ENCODE measurements around the gene RUVBL2.

DNA sequence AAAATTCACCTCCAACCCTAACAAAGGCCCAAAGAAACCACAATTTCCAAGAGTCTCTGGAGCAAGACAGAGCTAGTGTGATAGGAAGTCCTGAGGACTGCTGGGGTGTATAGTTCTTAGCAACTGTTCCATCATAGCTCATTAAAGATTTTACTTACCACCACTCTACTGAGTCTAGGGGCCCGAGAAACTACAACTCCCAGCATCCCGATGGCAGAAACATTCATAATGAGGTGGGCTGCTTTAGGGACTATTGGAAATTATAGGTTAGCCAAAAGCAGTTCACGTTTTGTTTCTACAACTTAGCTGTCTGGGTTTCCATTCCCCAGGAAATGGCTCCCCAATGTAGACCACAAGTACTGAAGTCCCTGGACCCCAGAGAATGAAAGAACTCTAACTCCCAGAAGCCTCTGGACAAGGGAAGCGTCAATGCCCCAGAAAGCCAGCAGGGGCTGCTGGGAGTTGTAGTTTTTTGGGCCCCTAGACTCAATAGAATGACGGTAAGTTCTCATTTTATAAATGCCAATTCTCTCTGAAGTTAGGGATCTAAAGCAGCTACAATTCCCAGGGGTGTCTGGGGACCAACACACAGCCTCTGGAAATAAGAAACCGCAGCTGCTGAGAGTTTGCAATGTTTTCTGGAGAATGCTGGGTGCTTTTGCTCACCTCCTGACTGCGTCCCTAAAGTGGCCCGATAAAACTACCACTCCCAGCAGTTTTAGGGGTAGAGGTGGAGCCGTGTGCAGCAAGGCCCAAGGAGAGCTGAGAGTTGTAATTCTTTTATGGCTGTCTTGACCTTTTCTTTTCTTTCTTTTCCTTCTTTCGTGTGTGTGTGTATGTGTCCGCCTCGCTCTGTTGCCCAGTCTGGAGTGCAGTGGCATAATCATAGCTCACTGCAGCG lies 17.5 kb upstream of the RUVBL2 start:
- TF ChIP-seq POLR2A (IDR thresholded peaks at IDR 0.05; ENCODE audit: low read depth, low read length) (no peak), RFX5 (IDR thresholded peaks at IDR 0.05; ENCODE audit: low read depth, low read length) (no peak), CEBPB (IDR thresholded peaks at IDR 0.05; ENCODE audit: low read depth, low read length) (no peak), RCOR1 (IDR thresholded peaks at IDR 0.05; ENCODE audit: insufficient replicate concordance, low read length) (no peak), BHLHE40 (IDR thresholded peaks at IDR 0.05; ENCODE audit: low read depth, low read length) (no peak), MAZ (IDR thresholded peaks at IDR 0.05; ENCODE audit: borderline replicate concordance, low read depth, low read length) (no peak), MAFK (IDR thresholded peaks at IDR 0.05; ENCODE audit: low read depth, low read length) (no peak), RAD21 (IDR thresholded peaks at IDR 0.05; ENCODE audit: low read length) (no peak)
- TF ChIP-seq, protein P1, sequence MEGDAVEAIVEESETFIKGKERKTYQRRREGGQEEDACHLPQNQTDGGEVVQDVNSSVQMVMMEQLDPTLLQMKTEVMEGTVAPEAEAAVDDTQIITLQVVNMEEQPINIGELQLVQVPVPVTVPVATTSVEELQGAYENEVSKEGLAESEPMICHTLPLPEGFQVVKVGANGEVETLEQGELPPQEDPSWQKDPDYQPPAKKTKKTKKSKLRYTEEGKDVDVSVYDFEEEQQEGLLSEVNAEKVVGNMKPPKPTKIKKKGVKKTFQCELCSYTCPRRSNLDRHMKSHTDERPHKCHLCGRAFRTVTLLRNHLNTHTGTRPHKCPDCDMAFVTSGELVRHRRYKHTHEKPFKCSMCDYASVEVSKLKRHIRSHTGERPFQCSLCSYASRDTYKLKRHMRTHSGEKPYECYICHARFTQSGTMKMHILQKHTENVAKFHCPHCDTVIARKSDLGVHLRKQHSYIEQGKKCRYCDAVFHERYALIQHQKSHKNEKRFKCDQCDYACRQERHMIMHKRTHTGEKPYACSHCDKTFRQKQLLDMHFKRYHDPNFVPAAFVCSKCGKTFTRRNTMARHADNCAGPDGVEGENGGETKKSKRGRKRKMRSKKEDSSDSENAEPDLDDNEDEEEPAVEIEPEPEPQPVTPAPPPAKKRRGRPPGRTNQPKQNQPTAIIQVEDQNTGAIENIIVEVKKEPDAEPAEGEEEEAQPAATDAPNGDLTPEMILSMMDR (conservative IDR thresholded peaks at IDR 0.05; ENCODE audit: low read depth, low read length) = no peak
- TF ChIP-seq, protein P2, sequence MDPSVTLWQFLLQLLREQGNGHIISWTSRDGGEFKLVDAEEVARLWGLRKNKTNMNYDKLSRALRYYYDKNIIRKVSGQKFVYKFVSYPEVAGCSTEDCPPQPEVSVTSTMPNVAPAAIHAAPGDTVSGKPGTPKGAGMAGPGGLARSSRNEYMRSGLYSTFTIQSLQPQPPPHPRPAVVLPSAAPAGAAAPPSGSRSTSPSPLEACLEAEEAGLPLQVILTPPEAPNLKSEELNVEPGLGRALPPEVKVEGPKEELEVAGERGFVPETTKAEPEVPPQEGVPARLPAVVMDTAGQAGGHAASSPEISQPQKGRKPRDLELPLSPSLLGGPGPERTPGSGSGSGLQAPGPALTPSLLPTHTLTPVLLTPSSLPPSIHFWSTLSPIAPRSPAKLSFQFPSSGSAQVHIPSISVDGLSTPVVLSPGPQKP (IDR thresholded peaks at IDR 0.05; ENCODE audit: borderline replicate concordance, low read depth, low read length) = no peak
- TF ChIP-seq, protein P3, sequence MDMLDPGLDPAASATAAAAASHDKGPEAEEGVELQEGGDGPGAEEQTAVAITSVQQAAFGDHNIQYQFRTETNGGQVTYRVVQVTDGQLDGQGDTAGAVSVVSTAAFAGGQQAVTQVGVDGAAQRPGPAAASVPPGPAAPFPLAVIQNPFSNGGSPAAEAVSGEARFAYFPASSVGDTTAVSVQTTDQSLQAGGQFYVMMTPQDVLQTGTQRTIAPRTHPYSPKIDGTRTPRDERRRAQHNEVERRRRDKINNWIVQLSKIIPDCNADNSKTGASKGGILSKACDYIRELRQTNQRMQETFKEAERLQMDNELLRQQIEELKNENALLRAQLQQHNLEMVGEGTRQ (IDR thresholded peaks at IDR 0.05; ENCODE audit: low read depth, low read length) = no peak

All from IMR-90 (cell line).